CD4-positive, alpha-beta memory T cell (primary cell): ENCODE measurements around the gene NIT1. TPM values are rescaled to one million over a fixed set of nuclear protein-coding genes. Genes with fewer than 3 reads are reported as not detected.

Experiments used
- CTCF ChIA-PET: fragments of 350-600 bp; sonication (Branson Sonifier 250); formaldehyde crosslinking; loops from one replicate; lab custom pipeline; 2021; ENCODE audit warnings: inconsistent platforms; ENCODE audit not compliant: partially characterized antibody; lab: Charles Lee
- POLR2A ChIA-PET: fragments of 350-600 bp; sonication (Branson Sonifier 250); formaldehyde crosslinking; loops from one replicate; lab custom pipeline; 2021; ENCODE audit not compliant: partially characterized antibody; lab: Charles Lee
- DNase-seq, 5 donors: peaks; one replicate each; pipeline versions ENCODE4 v3.0.0 to v3.0.0-alpha.2; 2020 to 2022; ENCODE audit warnings: mixed read lengths in 1 of 5
- H3K27ac ChIP-seq: one replicate; pipeline ENCODE4 v1.7.0; 2013; ENCODE audit warnings: low read depth, low read length
- H3K27me3 ChIP-seq: 2 replicates; pipeline ENCODE4 v1.7.0; 2013; ENCODE audit warnings: mild to moderate bottlenecking, low read length, moderate library complexity; ENCODE audit not compliant: insufficient read depth
- H3K36me3 ChIP-seq: 2 replicates; pipeline ENCODE4 v1.7.0; 2013; ENCODE audit warnings: mild to moderate bottlenecking, low read length, moderate library complexity; ENCODE audit not compliant: insufficient read depth
- H3K4me1 ChIP-seq: 2 replicates; pipeline ENCODE4 v1.7.0; 2013; ENCODE audit warnings: mild to moderate bottlenecking, low read length, moderate library complexity; ENCODE audit not compliant: insufficient read depth
- H3K4me3 ChIP-seq, 2 donors: one replicate each; pipeline ENCODE4 v1.7.0; 2013; ENCODE audit warnings: low read length in 2 of 2, mild to moderate bottlenecking in 1 of 2
- H3K9me3 ChIP-seq, 2 donors: one replicate each; pipeline ENCODE4 v1.7.0; 2013; ENCODE audit warnings: low read length in 2 of 2, control low read depth in 1 of 2; ENCODE audit not compliant: control insufficient read depth in 1 of 2
- H3K27ac Mint-ChIP-seq, 7 donors: one replicate each; pipeline ENCODE4 v1.8.0; 2020 to 2021; ENCODE audit warnings: mixed read lengths in 7 of 7, mild to moderate bottlenecking in 6 of 7, inconsistent platforms in 3 of 7, moderate library complexity in 3 of 7
- H3K27me3 Mint-ChIP-seq, 2 donors: one replicate each; pipeline ENCODE4 v1.8.0; 2020 to 2021; ENCODE audit warnings: mixed read lengths in 2 of 2
- H3K36me3 Mint-ChIP-seq, 2 donors: one replicate each; pipeline ENCODE4 v1.8.0; 2020 to 2021; ENCODE audit warnings: mixed read lengths in 2 of 2, inconsistent platforms in 1 of 2, mild to moderate bottlenecking in 1 of 2
- H3K4me1 Mint-ChIP-seq, 4 donors: one replicate each; pipeline ENCODE4 v1.8.0; 2020 to 2021; ENCODE audit warnings: mixed read lengths in 4 of 4, mild to moderate bottlenecking in 1 of 4
- H3K4me3 Mint-ChIP-seq, 8 donors: one replicate each; pipeline ENCODE4 v1.8.0; 2020 to 2021; ENCODE audit warnings: mixed read lengths in 8 of 8, mild to moderate bottlenecking in 7 of 8, moderate library complexity in 6 of 8, inconsistent platforms in 3 of 8
- H3K9me3 Mint-ChIP-seq, 8 donors: one replicate each; pipeline ENCODE4 v1.8.0; 2020 to 2021; ENCODE audit warnings: mixed read lengths in 8 of 8, mild to moderate bottlenecking in 5 of 8, inconsistent platforms in 3 of 8, moderate library complexity in 1 of 8
- intact Hi-C: fragments of 100-400 bp; cut with micrococcal nuclease; formaldehyde crosslinking; loops from one replicate; pipeline ENCODE4 v1.15.1; 2023
- polyA plus RNA-seq, 2 donors: library from polyadenylated mRNA; unstranded; fragments of 300-500 nt; fragmentation: Illumina TruSeq; gene quantifications; one replicate each; pipeline ENCODE4 v1.2.3, GENCODE V29; 2021
- total RNA-seq, 2 experiments: library from RNA; stranded (reverse); gene quantifications; one replicate each; pipeline ENCODE4 v1.2.3, GENCODE V29; 2021

The NIT1 gene
- total and polyA plus RNA-seq, 4 experiments from 2014 or later, result 17.5 to 50.5 (median 35.2) TPM

GRCh38 chr1:161168906-161169305 is 51.0 kb downstream of the NIT1 start:
- H3K36me3 Mint-ChIP-seq, result peaks cover 32 to 54% of the 10 kb centered on the region in 2 donors
- peak overlapping the region in 3 of 7 donors; percentile 6 to 70 (median 52) for H3K27ac Mint-ChIP-seq
- H3K27me3 Mint-ChIP-seq, result no peaks in the 10 kb centered on the region
- Histone ChIP-seq H3K4me3 (no peak overlapping the region), H3K36me3 (peaks cover 46% of the 10 kb centered on the region), H3K4me1 (peaks cover 26% of the 10 kb centered on the region), H3K9me3 (no peaks in the 10 kb centered on the region), H3K27ac (no peak overlapping the region), H3K27me3 (no peaks in the 10 kb centered on the region)
- ChIA-PET CTCF (interaction anchor here (0.6 to 8.2 kb wide), 8 partner anchors 7 to 179 kb away, joined by 4 to 115 read pairs (median 46); partner anchors contain the start of genes B4GALT3, NDUFS2 and TOMM40L), POLR2A (interaction anchor here (0.7 to 7.3 kb wide), 6 partner anchors 12 to 144 kb away, joined by 3 to 132 read pairs (median 4); partner anchors contain the start of gene NDUFS2)
- intact Hi-C loops, result loop anchor here (5.0 kb wide), 1 partner anchor 122 kb away; the partner anchor contains the start of gene USF1
- H3K4me1 Mint-ChIP-seq, result peaks cover 14 to 74% (median 40%) of the 10 kb centered on the region in 4 donors
- no peaks in the 10 kb centered on the region for H3K9me3 Mint-ChIP-seq
- DNase-seq, result no peak
- peak overlapping the region in 1 of 8 donors; percentile 44 for H3K4me3 Mint-ChIP-seq

Other genes with a start within 250 kb of the NIT1 start
- not detected for gene ITLN1, start 232.9 kb upstream of the NIT1 start, total RNA-seq
- gene ITLN1, start 232.9 kb upstream of the NIT1 start, polyA plus RNA-seq, result not detected
- gene ITLN2, start 163.3 kb upstream of the NIT1 start, total RNA-seq, result not detected
- gene ITLN2, start 163.3 kb upstream of the NIT1 start, polyA plus RNA-seq, result not detected
- gene F11R, start 97.0 kb upstream of the NIT1 start, total RNA-seq, result 10 to 100 TPM; 19.3 to 27.1 TPM
- 10 to 100 TPM; 15.9 to 33.2 TPM for gene F11R, start 97.0 kb upstream of the NIT1 start, polyA plus RNA-seq
- 10 to 100 TPM; 92.0 to 93.1 TPM for gene TSTD1, start 79.1 kb upstream of the NIT1 start, total RNA-seq
- gene TSTD1, start 79.1 kb upstream of the NIT1 start, polyA plus RNA-seq, result 100 to 1,000 TPM; 264 to 411 TPM
- gene USF1, start 72.1 kb upstream of the NIT1 start, total RNA-seq, result 100 to 1,000 TPM; 101 to 102 TPM
- 1 to 10 TPM; 1.4 to 5.9 TPM for gene USF1, start 72.1 kb upstream of the NIT1 start, polyA plus RNA-seq
- 100 to 1,000 TPM; 222 to 226 TPM for gene ARHGAP30, start 48.2 kb upstream of the NIT1 start, total RNA-seq
- 100 to 1,000 TPM in 1 of 2 donors, 10 to 100 TPM in 1; 63.4 to 213 TPM for gene ARHGAP30, start 48.2 kb upstream of the NIT1 start, polyA plus RNA-seq
- not detected for gene NECTIN4, start 28.5 kb upstream of the NIT1 start, total RNA-seq
- not detected for gene NECTIN4, start 28.5 kb upstream of the NIT1 start, polyA plus RNA-seq
- under 1 TPM; 0.52 to 0.53 TPM for gene KLHDC9, start 19.7 kb upstream of the NIT1 start, total RNA-seq
- 1 to 10 TPM in 1 of 2 donors, under 1 TPM in 1; 0.68 to 2.4 TPM for gene KLHDC9, start 19.7 kb upstream of the NIT1 start, polyA plus RNA-seq
- 10 to 100 TPM; 40.8 to 41.0 TPM for gene PFDN2, start 68 bp upstream of the NIT1 start, total RNA-seq
- 10 to 100 TPM; 70.9 to 89.1 TPM for gene PFDN2, start 68 bp upstream of the NIT1 start, polyA plus RNA-seq
- 10 to 100 TPM; 39.1 to 41.4 TPM for gene DEDD, start 14.6 kb downstream of the NIT1 start, total RNA-seq
- 10 to 100 TPM; 40.7 to 42.0 TPM for gene DEDD, start 14.6 kb downstream of the NIT1 start, polyA plus RNA-seq
- 10 to 100 TPM; 87.2 to 87.4 TPM for gene UFC1, start 35.9 kb downstream of the NIT1 start, total RNA-seq
- 100 to 1,000 TPM; 146 to 176 TPM for gene UFC1, start 35.9 kb downstream of the NIT1 start, polyA plus RNA-seq
- gene USP21, start 41.4 kb downstream of the NIT1 start, total RNA-seq, result 10 to 100 TPM; 62.0 to 63.6 TPM
- gene USP21, start 41.4 kb downstream of the NIT1 start, polyA plus RNA-seq, result 10 to 100 TPM; 15.5 to 30.6 TPM
- 10 to 100 TPM; 59.4 to 69.8 TPM for gene PPOX, start 48.3 kb downstream of the NIT1 start, total RNA-seq
- 10 to 100 TPM; 16.3 to 25.7 TPM for gene PPOX, start 48.3 kb downstream of the NIT1 start, polyA plus RNA-seq
- gene B4GALT3, start 59.4 kb downstream of the NIT1 start, total RNA-seq, result 10 to 100 TPM; 64.6 to 71.5 TPM
- gene B4GALT3, start 59.4 kb downstream of the NIT1 start, polyA plus RNA-seq, result 10 to 100 TPM; 55.9 to 60.5 TPM
- 1 to 10 TPM; 1.4 to 2.4 TPM for gene ADAMTS4, start 80.9 kb downstream of the NIT1 start, total RNA-seq
- under 1 TPM in 1 of 2 donors, not detected in 1; 0.07 TPM for gene ADAMTS4, start 80.9 kb downstream of the NIT1 start, polyA plus RNA-seq
- gene NDUFS2, start 84.3 kb downstream of the NIT1 start, total RNA-seq, result 100 to 1,000 TPM in 1 of 2 experiments, 10 to 100 TPM in 1; 89.9 to 100 TPM
- gene NDUFS2, start 84.3 kb downstream of the NIT1 start, polyA plus RNA-seq, result 100 to 1,000 TPM in 1 of 2 donors, 10 to 100 TPM in 1; 90.1 to 112 TPM
- 10 to 100 TPM in 1 of 2 experiments, 1 to 10 TPM in 1; 9.9 to 10.5 TPM for gene FCER1G, start 97.2 kb downstream of the NIT1 start, total RNA-seq
- gene FCER1G, start 97.2 kb downstream of the NIT1 start, polyA plus RNA-seq, result 1 to 10 TPM; 2.1 to 2.8 TPM
- not detected for gene APOA2, start 105.5 kb downstream of the NIT1 start, total RNA-seq
- not detected for gene APOA2, start 105.5 kb downstream of the NIT1 start, polyA plus RNA-seq
- gene TOMM40L, start 108.0 kb downstream of the NIT1 start, total RNA-seq, result 1 to 10 TPM; 8.2 to 8.8 TPM
- gene TOMM40L, start 108.0 kb downstream of the NIT1 start, polyA plus RNA-seq, result 1 to 10 TPM; 2.9 to 6.9 TPM
- gene NR1I3, start 120.1 kb downstream of the NIT1 start, total RNA-seq, result not detected
- under 1 TPM in 1 of 2 donors, not detected in 1; 0.13 TPM for gene NR1I3, start 120.1 kb downstream of the NIT1 start, polyA plus RNA-seq
- gene PCP4L1, start 140.6 kb downstream of the NIT1 start, total RNA-seq, result not detected
- gene PCP4L1, start 140.6 kb downstream of the NIT1 start, polyA plus RNA-seq, result not detected
- gene MPZ, start 191.9 kb downstream of the NIT1 start, total RNA-seq, result 10 to 100 TPM; 11.1 to 11.9 TPM
- under 1 TPM in 1 of 2 donors, not detected in 1; 0.14 TPM for gene MPZ, start 191.9 kb downstream of the NIT1 start, polyA plus RNA-seq
- 100 to 1,000 TPM; 106 to 108 TPM for gene SDHC, start 196.3 kb downstream of the NIT1 start, total RNA-seq
- gene SDHC, start 196.3 kb downstream of the NIT1 start, polyA plus RNA-seq, result 100 to 1,000 TPM; 183 to 296 TPM
- not detected for gene CFAP126, start 249.8 kb downstream of the NIT1 start, total RNA-seq
- not detected for gene CFAP126, start 249.8 kb downstream of the NIT1 start, polyA plus RNA-seq